RWPE1 (cell line): ENCODE results near the gene POLR1E.

Experiments
- CTCF ChIA-PET: fragments of 350-600 bp; sonication (Branson Sonifier 250); formaldehyde crosslinking; extraction: SDS; loops from one replicate; lab custom pipeline; 2021; lab: Yijun Ruan, JAX
- POLR2A ChIA-PET: fragments of 400-600 bp; formaldehyde crosslinking; extraction: SDS; loops from one replicate; lab custom pipeline; 2020; ENCODE audit warnings: antibody characterized with exemption; ENCODE audit not compliant: low non-redundant PET; lab: Yijun Ruan, JAX
- DNase-seq: peaks from one replicate; pipeline ENCODE4 v3.0.0; 2012; ENCODE audit warnings: low spot score
- H3K27ac ChIP-seq: fragments of 450-650 bp; 2 replicates; pipeline ENCODE4 v1.5.1; 2017
- CTCF ChIP-seq: fragments of 450-650 bp; conservative IDR thresholded peaks from 2 replicates; pipeline ENCODE4 v1.5.1; 2017; ENCODE audit warnings: low read depth, mild to moderate bottlenecking

Gene POLR1E

GRCh38 chr9:37447111-37447510 lies 38.6 kb upstream of the POLR1E start:
- no peak for TF ChIP-seq CTCF
- H3K27ac ChIP-seq: no peak overlapping the region
- no peak for DNase-seq
- ChIA-PET CTCF (no interaction called here), POLR2A (no interaction called here)

GRCh38 chr9:37449862-37450632 lies 35.7 kb upstream of the POLR1E start:
- POLR2A ChIA-PET: no interaction called here
- CTCF ChIA-PET: interaction anchor here (0.6 kb wide), 1 partner anchor 989 kb away, joined by 3 read pairs; no protein-coding TSS in a partner anchor
- no peak for TF ChIP-seq CTCF
- no peak for DNase-seq
- no peak overlapping the region for H3K27ac ChIP-seq

GRCh38 chr9:37451628-37452027 lies 34.1 kb upstream of the POLR1E start:
- ChIA-PET CTCF (interaction anchor here (0.6 kb wide), 1 partner anchor 1011 kb away, joined by 3 read pairs; no protein-coding TSS in a partner anchor), POLR2A (no interaction called here)
- H3K27ac ChIP-seq: no peak overlapping the region
- no peak for TF ChIP-seq CTCF
- no peak for DNase-seq

GRCh38 chr9:37452611-37453010 lies 33.1 kb upstream of the POLR1E start:
- POLR2A ChIA-PET: no interaction called here
- no peak for DNase-seq
- H3K27ac ChIP-seq: no peak overlapping the region
- TF ChIP-seq CTCF: no peak
- CTCF ChIA-PET: no interaction called here

GRCh38 chr9:37453827-37454226 lies 31.9 kb upstream of the POLR1E start:
- TF ChIP-seq CTCF: no peak
- no peak overlapping the region for H3K27ac ChIP-seq
- ChIA-PET CTCF (no interaction called here), POLR2A (interaction anchor here (0.6 kb wide), 1 partner anchor 29 kb away, joined by 3 read pairs; no protein-coding TSS in a partner anchor)
- DNase-seq: no peak

- DNase-seq: no peak
- TF ChIP-seq CTCF: no peak
- POLR2A ChIA-PET: no interaction called here
- no peak overlapping the region for H3K27ac ChIP-seq
- CTCF ChIA-PET: no interaction called here
Measured at GRCh38 chr9:37454238-37454637, 31.5 kb upstream of the POLR1E start.
